ENCODE measurements around the gene SLC2A3. TPM values are rescaled to one million over a fixed set of nuclear protein-coding genes. Genes with fewer than 3 reads are reported as not detected.
A peak's percentile ranks its signal among the peaks of the same experiment; 100 is the strongest.
"Not testable (repeated sequence)": the region's sequence is repeated elsewhere in the genome, so short reads cannot be mapped to it uniquely, and the experiment has no call there.

Gene SLC2A3
- total and polyA plus RNA-seq, 2 experiments from 2014 or later, result 199 to 388 TPM

- H3K27ac Mint-ChIP-seq, result peak overlapping the region; percentile 95
- DNase-seq (ENCODE audit: low spot score) (peak; percentile 85), ATAC-seq (peak; percentile 12)
- H3K27ac ChIP-seq (ENCODE audit: low read depth), result peak overlapping the region; percentile 99
- no peak overlapping the region for H2AFZ ChIP-seq
- H3F3A ChIP-seq (replicated peaks; ENCODE audit: low read depth), result peaks cover 15% of the 10 kb centered on the region
- peak overlapping the region; percentile 44; the same call in 1 of the 3 replicates for H3K4me3 Mint-ChIP-seq
- H3K9me3 Mint-ChIP-seq, result no peaks in the 10 kb centered on the region
- H3K27me3 Mint-ChIP-seq (ENCODE audit: insufficient read depth, low read depth, poor library complexity), result peaks cover 16% of the 10 kb centered on the region
- H3K4me2 ChIP-seq, result no peak overlapping the region
- H4K20me1 ChIP-seq (replicated peaks; ENCODE audit: insufficient read depth), result no peaks in the 10 kb centered on the region
- H3K4me3 ChIP-seq, result no peak overlapping the region
- H3K36me3 Mint-ChIP-seq (ENCODE audit: low read depth), result no peaks in the 10 kb centered on the region
- H3K4me1 ChIP-seq (ENCODE audit: insufficient read depth), result peaks cover 15% of the 10 kb centered on the region
- H3K9me2 ChIP-seq (ENCODE audit: insufficient read depth), result no peaks in the 10 kb centered on the region
- H3K4me1 Mint-ChIP-seq, result peaks cover 37% of the 10 kb centered on the region
- H3K79me2 ChIP-seq (replicated peaks; ENCODE audit: insufficient read depth), result no peaks in the 10 kb centered on the region
- no peak for TF ChIP-seq POLR2AphosphoS5 (IDR thresholded peaks at IDR 0.05; ENCODE audit: low read depth)
- TF ChIP-seq CTCF (conservative IDR thresholded peaks at IDR 0.05; ENCODE audit: low read depth in 2 of 2), result peak; percentile 65 to 69
- H3K27me3 ChIP-seq (ENCODE audit: insufficient read depth), result no peaks in the 10 kb centered on the region
- H3K36me3 ChIP-seq (ENCODE audit: insufficient read depth), result no peaks in the 10 kb centered on the region
Observed at GRCh38 chr12:7907009-7907408, 29.0 kb downstream of the SLC2A3 start.

- H3K27ac ChIP-seq (ENCODE audit: low read depth), result peak overlapping the region; percentile 99
- not testable (repeated sequence) for H3K27me3 ChIP-seq (ENCODE audit: insufficient read depth); H3K79me2 ChIP-seq (replicated peaks; ENCODE audit: insufficient read depth); H4K20me1 ChIP-seq (replicated peaks; ENCODE audit: insufficient read depth); H3K36me3 Mint-ChIP-seq (ENCODE audit: low read depth); H3K9me2 ChIP-seq (ENCODE audit: insufficient read depth); H2AFZ ChIP-seq; H3K9me3 Mint-ChIP-seq; H3K36me3 ChIP-seq (ENCODE audit: insufficient read depth)
- Mint-ChIP-seq H3K4me1 (peaks cover 37% of the 10 kb centered on the region), H3K27ac (peak overlapping the region; percentile 95), H3K4me3 (peak overlapping the region; percentile 52), H3K27me3 (ENCODE audit: insufficient read depth, low read depth, poor library complexity) (peaks cover 16% of the 10 kb centered on the region)
- H3F3A ChIP-seq (replicated peaks; ENCODE audit: low read depth), result peaks cover 15% of the 10 kb centered on the region
- H3K4me2 ChIP-seq, result peak overlapping the region; percentile 44; the same call in 1 of the 2 replicates
- ATAC-seq (peak; percentile 60), DNase-seq (ENCODE audit: low spot score) (peak; percentile 76)
- peaks cover 15% of the 10 kb centered on the region for H3K4me1 ChIP-seq (ENCODE audit: insufficient read depth)
- H3K4me3 ChIP-seq, result peak overlapping the region; percentile 10; the same call in 1 of the 2 replicates
Observed at GRCh38 chr12:7906303-7906702, 29.7 kb downstream of the SLC2A3 start.

- TF ChIP-seq CREB1 (CRISPR knock-in tag; IDR thresholded peaks at IDR 0.05; ENCODE audit: low read depth), result 0 out of 2 replicates have a peak, but pooled peaks have one; percentile 14
- Mint-ChIP-seq H3K4me3 (peak overlapping the region; percentile 52), H3K27ac (peak overlapping the region; percentile 95), H3K4me1 (peaks cover 39% of the 10 kb centered on the region), H3K27me3 (ENCODE audit: insufficient read depth, low read depth, poor library complexity) (peaks cover 16% of the 10 kb centered on the region)
- H2AFZ ChIP-seq; H4K20me1 ChIP-seq (replicated peaks; ENCODE audit: insufficient read depth); H3K9me3 Mint-ChIP-seq; H3K36me3 ChIP-seq (ENCODE audit: insufficient read depth); H3K27me3 ChIP-seq (ENCODE audit: insufficient read depth); H3K9me2 ChIP-seq (ENCODE audit: insufficient read depth); H3K36me3 Mint-ChIP-seq (ENCODE audit: low read depth); H3K79me2 ChIP-seq (replicated peaks; ENCODE audit: insufficient read depth): not testable (repeated sequence)
- Histone ChIP-seq H3K4me3 (peak overlapping the region; percentile 29), H3K4me1 (ENCODE audit: insufficient read depth) (peaks cover 15% of the 10 kb centered on the region), H3K27ac (ENCODE audit: low read depth) (peak overlapping the region; percentile 99), H3F3A (replicated peaks; ENCODE audit: low read depth) (peaks cover 15% of the 10 kb centered on the region), H3K4me2 (peak overlapping the region; percentile 66)
- DNase-seq (ENCODE audit: low spot score) (peak; percentile 73), ATAC-seq (peak; percentile 92)
Observed at GRCh38 chr12:7905600-7906125, 30.3 kb downstream of the SLC2A3 start.
